ENCODE data around the gene TMEM30A. TPM values are rescaled to one million over a fixed set of nuclear protein-coding genes. Genes with fewer than 3 reads are reported as not detected.
A peak's percentile ranks its signal among the peaks of the same experiment; 100 is the strongest.

The TMEM30A gene
- total and polyA plus RNA-seq, 2 experiments from 2014 or later: 30.0 to 33.5 TPM

DNA sequence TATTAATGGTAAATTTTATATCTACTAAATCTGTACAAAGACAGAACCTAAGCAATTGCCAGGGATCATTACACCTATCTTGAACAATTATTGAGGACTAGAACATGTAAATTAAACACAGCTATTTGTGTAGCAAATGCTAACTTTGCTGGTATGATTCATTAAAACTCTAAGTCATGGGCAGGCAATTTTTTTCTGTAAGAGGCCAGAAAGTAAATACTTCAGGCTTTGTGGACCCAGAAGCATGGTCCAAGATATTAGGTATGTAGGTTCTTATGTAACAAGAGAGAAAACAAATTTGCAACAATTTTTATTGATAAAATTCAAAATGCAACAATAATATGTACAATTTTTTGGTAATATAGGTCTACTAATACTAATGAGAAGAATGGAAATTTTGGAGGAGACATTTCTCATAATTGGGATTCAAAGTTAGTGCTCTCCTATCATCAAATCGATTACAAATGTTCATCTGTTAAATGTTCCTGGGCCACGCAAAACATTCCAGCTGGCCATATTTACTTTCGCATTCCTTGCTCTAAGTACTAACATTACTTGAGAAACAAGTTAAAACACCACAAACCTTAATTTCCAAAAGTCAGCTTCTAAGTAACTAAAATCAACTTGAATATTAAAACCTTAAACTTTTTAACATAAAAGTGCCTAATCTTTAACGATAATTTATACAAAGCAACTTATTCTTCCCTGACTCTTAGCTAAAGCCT is 4.3 kb downstream of the TMEM30A start:
- Histone ChIP-seq H3K27me3 (no peaks in the 10 kb centered on the region), H3K4me1 (ENCODE audit: low read depth) (peaks cover 49% of the 10 kb centered on the region), H3K27ac (no peak overlapping the region), H3K36me3 (no peaks in the 10 kb centered on the region), H3K4me3 (no peak overlapping the region), H3K9me3 (ENCODE audit: low read depth) (no peaks in the 10 kb centered on the region)
- DNase-seq (ENCODE audit: low read depth in 1 of 2, low spot score in 1 of 2): no peak
- TF ChIP-seq CTCF (IDR thresholded peaks at IDR 0.05; ENCODE audit: low read depth, low read length): no peak

GRCh38 chr6:75279418-75279817 is 5.2 kb downstream of the TMEM30A start:
- Histone ChIP-seq H3K4me1 (ENCODE audit: low read depth) (peaks cover 49% of the 10 kb centered on the region), H3K9me3 (ENCODE audit: low read depth) (no peaks in the 10 kb centered on the region), H3K36me3 (no peaks in the 10 kb centered on the region), H3K4me3 (no peak overlapping the region), H3K27me3 (no peaks in the 10 kb centered on the region), H3K27ac (no peak overlapping the region)
- TF ChIP-seq CTCF (IDR thresholded peaks at IDR 0.05; ENCODE audit: low read depth, low read length): no peak
- no peak for DNase-seq (ENCODE audit: low read depth in 1 of 2, low spot score in 1 of 2)

- Histone ChIP-seq H3K9me3 (ENCODE audit: low read depth) (no peaks in the 10 kb centered on the region), H3K4me1 (ENCODE audit: low read depth) (peaks cover 49% of the 10 kb centered on the region), H3K27me3 (no peaks in the 10 kb centered on the region), H3K27ac (peak overlapping the region; percentile 14), H3K4me3 (no peak overlapping the region), H3K36me3 (no peaks in the 10 kb centered on the region)
- DNase-seq (ENCODE audit: low read depth in 1 of 2, low spot score in 1 of 2): no peak
- TF ChIP-seq CTCF (IDR thresholded peaks at IDR 0.05; ENCODE audit: low read depth, low read length): no peak
Measured at GRCh38 chr6:75278474-75279077, 6.0 kb downstream of the TMEM30A start.

DNA sequence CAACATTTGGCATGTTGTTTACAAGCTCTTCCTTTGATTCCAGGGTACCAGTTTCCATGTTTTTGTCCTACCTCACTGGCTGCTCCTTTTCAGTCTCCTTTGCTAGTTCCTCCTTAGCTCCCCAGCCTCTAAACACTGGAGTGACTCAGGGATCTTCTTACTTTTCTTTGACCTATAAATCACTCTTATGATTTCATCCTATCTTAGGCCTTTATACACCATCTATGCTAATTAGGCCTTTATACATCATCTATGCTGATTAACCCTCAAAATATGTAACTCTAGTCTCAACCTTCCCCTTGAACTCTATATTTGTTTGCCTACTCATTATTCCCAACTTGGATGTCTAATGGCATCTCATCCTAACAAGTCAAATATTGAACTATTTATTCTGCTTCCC is 9.5 kb downstream of the TMEM30A start:
- DNase-seq (ENCODE audit: low read depth in 1 of 2, low spot score in 1 of 2): peak in 1 of 2 donors; percentile 23
- Histone ChIP-seq H3K27me3 (no peaks in the 10 kb centered on the region), H3K9me3 (ENCODE audit: low read depth) (no peaks in the 10 kb centered on the region), H3K36me3 (no peaks in the 10 kb centered on the region), H3K27ac (no peak overlapping the region), H3K4me1 (ENCODE audit: low read depth) (peaks cover 24% of the 10 kb centered on the region), H3K4me3 (no peak overlapping the region)
- no peak for TF ChIP-seq CTCF (IDR thresholded peaks at IDR 0.05; ENCODE audit: low read depth, low read length)

- no peak for DNase-seq (ENCODE audit: low read depth in 1 of 2, low spot score in 1 of 2)
- Histone ChIP-seq H3K27ac (peak overlapping the region; percentile 32), H3K9me3 (ENCODE audit: low read depth) (no peaks in the 10 kb centered on the region), H3K4me3 (no peak overlapping the region), H3K36me3 (no peaks in the 10 kb centered on the region), H3K4me1 (ENCODE audit: low read depth) (peaks cover 7% of the 10 kb centered on the region), H3K27me3 (no peaks in the 10 kb centered on the region)
- TF ChIP-seq CTCF (IDR thresholded peaks at IDR 0.05; ENCODE audit: low read depth, low read length): no peak
Measured at GRCh38 chr6:75273009-75273408, 11.6 kb downstream of the TMEM30A start.

Data from cardiac muscle cell (in vitro differentiated cells and primary cell).